ENCODE results near the gene ZCCHC7.
"Not testable (repeated sequence)": the region's sequence is repeated elsewhere in the genome, so short reads cannot be mapped to it uniquely, and the experiment has no call there.

ZCCHC7 gene

GRCh38 chr9:37119907-37120842 lies at the start of gene ZCCHC7:
Gene ZCCHC7, plus strand, starts transcription at chr9:37120574.
- Histone ChIP-seq H3K4me1 (ENCODE audit: insufficient read depth, low read length) (peaks cover 7% of the 10 kb centered on the region), H3K27me3 (ENCODE audit: insufficient read depth, low read length) (no peaks in the 10 kb centered on the region), H3K36me3 (ENCODE audit: insufficient read depth, low read length) (no peaks in the 10 kb centered on the region), H2AFZ (ENCODE audit: low read depth, low read length) (peak within 1 kb of the TSS; percentile 75), H3K4me3 (ENCODE audit: low read length) (peak within 1 kb of the TSS; percentile 69), H3K9me3 (ENCODE audit: low read length) (no peaks in the 10 kb centered on the region)

- H3K36me3 ChIP-seq (ENCODE audit: insufficient read depth, low read length); H2AFZ ChIP-seq (ENCODE audit: low read depth, low read length); H3K4me3 ChIP-seq (ENCODE audit: low read length); H3K27me3 ChIP-seq (ENCODE audit: insufficient read depth, low read length); H3K9me3 ChIP-seq (ENCODE audit: low read length); H3K4me1 ChIP-seq (ENCODE audit: insufficient read depth, low read length): not testable (repeated sequence)
These were observed 45.6 kb upstream of the ZCCHC7 start for GRCh38 chr9:37074790-37075189.

- H3K4me1 ChIP-seq (ENCODE audit: insufficient read depth, low read length): peaks cover 7% of the 10 kb centered on the region
- no peaks in the 10 kb centered on the region for H3K36me3 ChIP-seq (ENCODE audit: insufficient read depth, low read length)
- peak overlapping the region; percentile 57 for H2AFZ ChIP-seq (ENCODE audit: low read depth, low read length)
- H3K9me3 ChIP-seq (ENCODE audit: low read length): no peaks in the 10 kb centered on the region
- H3K4me3 ChIP-seq (ENCODE audit: low read length): peak overlapping the region; percentile 76
- no peaks in the 10 kb centered on the region for H3K27me3 ChIP-seq (ENCODE audit: insufficient read depth, low read length)
These were observed 40.8 kb upstream of the ZCCHC7 start for GRCh38 chr9:37079370-37080164.

- not testable (repeated sequence) for H3K9me3 ChIP-seq (ENCODE audit: low read length); H3K36me3 ChIP-seq (ENCODE audit: insufficient read depth, low read length); H3K4me1 ChIP-seq (ENCODE audit: insufficient read depth, low read length); H3K27me3 ChIP-seq (ENCODE audit: insufficient read depth, low read length)
- H2AFZ ChIP-seq (ENCODE audit: low read depth, low read length): peak overlapping the region; percentile 57
- H3K4me3 ChIP-seq (ENCODE audit: low read length): peak overlapping the region; percentile 76
These were observed 40.2 kb upstream of the ZCCHC7 start for GRCh38 chr9:37080165-37080628.

- H3K36me3 ChIP-seq (ENCODE audit: insufficient read depth, low read length); H2AFZ ChIP-seq (ENCODE audit: low read depth, low read length); H3K4me3 ChIP-seq (ENCODE audit: low read length); H3K27me3 ChIP-seq (ENCODE audit: insufficient read depth, low read length); H3K9me3 ChIP-seq (ENCODE audit: low read length); H3K4me1 ChIP-seq (ENCODE audit: insufficient read depth, low read length): not testable (repeated sequence)
These were observed 38.9 kb upstream of the ZCCHC7 start for GRCh38 chr9:37081507-37081906.

GRCh38 chr9:37082214-37082765 lies 38.1 kb upstream of the ZCCHC7 start:
- H3K27me3 ChIP-seq (ENCODE audit: insufficient read depth, low read length): no peaks in the 10 kb centered on the region
- H3K4me1 ChIP-seq (ENCODE audit: insufficient read depth, low read length): peaks cover 7% of the 10 kb centered on the region
- peaks cover 11% of the 10 kb centered on the region for H3K36me3 ChIP-seq (ENCODE audit: insufficient read depth, low read length)
- no peaks in the 10 kb centered on the region for H3K9me3 ChIP-seq (ENCODE audit: low read length)
- H2AFZ ChIP-seq (ENCODE audit: low read depth, low read length): no peak overlapping the region
- no peak overlapping the region for H3K4me3 ChIP-seq (ENCODE audit: low read length)

GRCh38 chr9:37083654-37084053 lies 36.7 kb upstream of the ZCCHC7 start:
- Histone ChIP-seq H2AFZ (ENCODE audit: low read depth, low read length) (no peak overlapping the region), H3K9me3 (ENCODE audit: low read length) (no peaks in the 10 kb centered on the region), H3K4me1 (ENCODE audit: insufficient read depth, low read length) (peaks cover 7% of the 10 kb centered on the region), H3K27me3 (ENCODE audit: insufficient read depth, low read length) (no peaks in the 10 kb centered on the region), H3K36me3 (ENCODE audit: insufficient read depth, low read length) (peaks cover 22% of the 10 kb centered on the region), H3K4me3 (ENCODE audit: low read length) (no peak overlapping the region)

- Histone ChIP-seq H3K36me3 (ENCODE audit: insufficient read depth, low read length) (peaks cover 28% of the 10 kb centered on the region), H3K4me1 (ENCODE audit: insufficient read depth, low read length) (peaks cover 7% of the 10 kb centered on the region), H3K4me3 (ENCODE audit: low read length) (no peak overlapping the region), H2AFZ (ENCODE audit: low read depth, low read length) (no peak overlapping the region), H3K9me3 (ENCODE audit: low read length) (no peaks in the 10 kb centered on the region), H3K27me3 (ENCODE audit: insufficient read depth, low read length) (no peaks in the 10 kb centered on the region)
These were observed 35.1 kb upstream of the ZCCHC7 start for GRCh38 chr9:37085233-37085632.

- H3K4me3 ChIP-seq (ENCODE audit: low read length); H3K4me1 ChIP-seq (ENCODE audit: insufficient read depth, low read length); H3K27me3 ChIP-seq (ENCODE audit: insufficient read depth, low read length); H3K9me3 ChIP-seq (ENCODE audit: low read length); H2AFZ ChIP-seq (ENCODE audit: low read depth, low read length): not testable (repeated sequence)
- H3K36me3 ChIP-seq (ENCODE audit: insufficient read depth, low read length): peaks cover 13% of the 10 kb centered on the region
These were observed 27.6 kb upstream of the ZCCHC7 start for GRCh38 chr9:37092714-37093295.

- H3K4me1 ChIP-seq (ENCODE audit: insufficient read depth, low read length): no peaks in the 10 kb centered on the region
- no peak overlapping the region for H2AFZ ChIP-seq (ENCODE audit: low read depth, low read length)
- no peak overlapping the region for H3K4me3 ChIP-seq (ENCODE audit: low read length)
- no peaks in the 10 kb centered on the region for H3K9me3 ChIP-seq (ENCODE audit: low read length)
- H3K27me3 ChIP-seq (ENCODE audit: insufficient read depth, low read length): no peaks in the 10 kb centered on the region
- no peaks in the 10 kb centered on the region for H3K36me3 ChIP-seq (ENCODE audit: insufficient read depth, low read length)
These were observed 25.6 kb upstream of the ZCCHC7 start for GRCh38 chr9:37094751-37095150.

- H3K9me3 ChIP-seq (ENCODE audit: low read length): no peaks in the 10 kb centered on the region
- no peak overlapping the region for H2AFZ ChIP-seq (ENCODE audit: low read depth, low read length)
- H3K4me3 ChIP-seq (ENCODE audit: low read length): no peak overlapping the region
- H3K4me1 ChIP-seq (ENCODE audit: insufficient read depth, low read length): no peaks in the 10 kb centered on the region
- no peaks in the 10 kb centered on the region for H3K27me3 ChIP-seq (ENCODE audit: insufficient read depth, low read length)
- no peaks in the 10 kb centered on the region for H3K36me3 ChIP-seq (ENCODE audit: insufficient read depth, low read length)
These were observed 23.7 kb upstream of the ZCCHC7 start for GRCh38 chr9:37096628-37097027.

- no peak overlapping the region for H2AFZ ChIP-seq (ENCODE audit: low read depth, low read length)
- no peak overlapping the region for H3K4me3 ChIP-seq (ENCODE audit: low read length)
- H3K9me3 ChIP-seq (ENCODE audit: low read length): no peaks in the 10 kb centered on the region
- no peaks in the 10 kb centered on the region for H3K27me3 ChIP-seq (ENCODE audit: insufficient read depth, low read length)
- H3K36me3 ChIP-seq (ENCODE audit: insufficient read depth, low read length): no peaks in the 10 kb centered on the region
- H3K4me1 ChIP-seq (ENCODE audit: insufficient read depth, low read length): no peaks in the 10 kb centered on the region
These were observed 23.1 kb upstream of the ZCCHC7 start for GRCh38 chr9:37097294-37097693.

- Histone ChIP-seq H3K4me1 (ENCODE audit: insufficient read depth, low read length) (no peaks in the 10 kb centered on the region), H3K4me3 (ENCODE audit: low read length) (no peak overlapping the region), H2AFZ (ENCODE audit: low read depth, low read length) (no peak overlapping the region), H3K9me3 (ENCODE audit: low read length) (no peaks in the 10 kb centered on the region), H3K27me3 (ENCODE audit: insufficient read depth, low read length) (no peaks in the 10 kb centered on the region), H3K36me3 (ENCODE audit: insufficient read depth, low read length) (no peaks in the 10 kb centered on the region)
These were observed 20.0 kb upstream of the ZCCHC7 start for GRCh38 chr9:37100327-37100726.
